T-helper 1 cell (primary cell): Measurements from ENCODE around the gene HIF3A.
"Not testable (repeated sequence)": the region's sequence is repeated elsewhere in the genome, so short reads cannot be mapped to it uniquely, and the experiment has no call there.

Experiments used
- DNase-seq, 5 donors: peaks; one replicate each; pipeline ENCODE4 v3.0.0-alpha.2; 2012 to 2020

HIF3A gene

GRCh38 chr19:46294494-46294893 lies 2.3 kb upstream of the HIF3A start:
- DNase-seq, result no peak

GRCh38 chr19:46295401-46296201 lies 1.2 kb upstream of the HIF3A start:
- no peak for DNase-seq

- no peak for DNase-seq
Observed at GRCh38 chr19:46296202-46296480, 701 bp upstream of the HIF3A start.

- DNase-seq, result no peak
Observed at GRCh38 chr19:46297700-46298478, 1.0 kb downstream of the HIF3A start.

- DNase-seq, result no peak
Observed at GRCh38 chr19:46298479-46299003, 1.7 kb downstream of the HIF3A start.

GRCh38 chr19:46299004-46299509 lies 2.2 kb downstream of the HIF3A start:
- no peak for DNase-seq

- no peak for DNase-seq
Observed at GRCh38 chr19:46299695-46300094, 2.9 kb downstream of the HIF3A start.

GRCh38 chr19:46303322-46303690 lies 6.5 kb downstream of the HIF3A start:
- no peak for DNase-seq

- no peak for DNase-seq
Observed at GRCh38 chr19:46303691-46304397, 7.0 kb downstream of the HIF3A start.

GRCh38 chr19:46306501-46306900 lies 9.7 kb downstream of the HIF3A start:
- no peak for DNase-seq

GRCh38 chr19:46308510-46308909 lies 11.7 kb downstream of the HIF3A start:
- DNase-seq, result no peak

- no peak for DNase-seq
Observed at GRCh38 chr19:46309056-46309455, 12.2 kb downstream of the HIF3A start.

GRCh38 chr19:46311444-46311843 lies 14.6 kb downstream of the HIF3A start:
- no peak for DNase-seq

GRCh38 chr19:46313540-46314469 lies 17.0 kb downstream of the HIF3A start:
- DNase-seq, result not testable (repeated sequence)

- no peak for DNase-seq
Observed at GRCh38 chr19:46317339-46317738, 20.5 kb downstream of the HIF3A start.

- no peak for DNase-seq
Observed at GRCh38 chr19:46319613-46320012, 22.8 kb downstream of the HIF3A start.

- no peak for DNase-seq
Observed at GRCh38 chr19:46320559-46320958, 23.7 kb downstream of the HIF3A start.

- no peak for DNase-seq
Observed at GRCh38 chr19:46321653-46322052, 24.8 kb downstream of the HIF3A start.

GRCh38 chr19:46323227-46323626 lies 26.4 kb downstream of the HIF3A start:
- not testable (repeated sequence) for DNase-seq

- no peak for DNase-seq
Observed at GRCh38 chr19:46324277-46324676, 27.4 kb downstream of the HIF3A start.

- no peak for DNase-seq
Observed at GRCh38 chr19:46326608-46327007, 29.8 kb downstream of the HIF3A start.

- no peak for DNase-seq
Observed at GRCh38 chr19:46328079-46328478, 31.2 kb downstream of the HIF3A start.
